Right lobe of liver (tissue), 4 donors: ENCODE data around the gene SPTBN1.

Experiments
- POLR2A ChIP-seq: fragments of 450-650 bp; IDR thresholded peaks from one replicate; pipeline ENCODE4 v1.6.1; 2017; ENCODE audit warnings: antibody characterized with exemption, mild to moderate bottlenecking
- TF ChIP-seq, protein P1 (sequence below), 4 donors: fragments of 200-600 bp in 3 of 4; fragments of 450-650 bp in 1 of 4; IDR thresholded peaks; one replicate each; pipeline versions ENCODE4 v1.5.1 to v1.8.0; 2016 to 2022; ENCODE audit warnings: antibody characterized with exemption in 4 of 4, mild to moderate bottlenecking in 2 of 4
- donor health status: DM: no; HTN: no; CAD: no.
- donor health status: DM: no; HTN: no; CAD: no.
- donor health status: DM: no; HTN: yes; CAD: no.

DNA sequence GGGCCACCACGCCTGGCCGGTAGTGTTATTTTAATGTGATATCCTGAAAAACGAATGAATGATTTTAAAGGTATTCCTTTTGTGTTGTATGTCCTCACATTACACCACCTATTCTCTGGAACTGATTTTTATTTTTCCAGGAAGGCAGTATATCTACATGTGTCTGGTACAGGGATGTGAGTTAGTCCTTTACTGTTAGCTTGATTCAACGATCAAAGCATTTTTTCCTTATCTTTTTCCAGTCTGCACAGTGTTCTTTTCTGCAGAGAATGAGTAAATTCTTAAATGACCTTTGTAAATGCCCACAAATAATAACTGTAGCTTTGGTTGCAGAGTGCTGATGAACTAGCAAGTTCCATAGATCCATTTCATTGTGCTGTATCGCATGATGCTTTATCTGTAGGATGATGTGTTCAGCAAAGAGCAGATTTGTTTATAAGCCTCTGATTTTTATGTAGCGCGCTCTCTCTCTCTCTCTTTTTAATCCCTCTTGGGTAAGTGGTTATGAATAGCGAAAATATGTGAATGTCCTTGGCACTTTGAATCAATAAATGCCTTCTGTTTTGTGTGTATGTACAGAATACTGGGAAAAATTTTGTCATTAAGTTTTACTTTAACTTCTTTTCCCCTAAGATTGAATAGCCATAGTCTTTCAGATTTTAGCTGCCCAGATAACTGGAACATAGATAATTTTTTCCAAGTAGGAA, 184.9 kb downstream of the SPTBN1 start:
- TF ChIP-seq, protein P1, sequence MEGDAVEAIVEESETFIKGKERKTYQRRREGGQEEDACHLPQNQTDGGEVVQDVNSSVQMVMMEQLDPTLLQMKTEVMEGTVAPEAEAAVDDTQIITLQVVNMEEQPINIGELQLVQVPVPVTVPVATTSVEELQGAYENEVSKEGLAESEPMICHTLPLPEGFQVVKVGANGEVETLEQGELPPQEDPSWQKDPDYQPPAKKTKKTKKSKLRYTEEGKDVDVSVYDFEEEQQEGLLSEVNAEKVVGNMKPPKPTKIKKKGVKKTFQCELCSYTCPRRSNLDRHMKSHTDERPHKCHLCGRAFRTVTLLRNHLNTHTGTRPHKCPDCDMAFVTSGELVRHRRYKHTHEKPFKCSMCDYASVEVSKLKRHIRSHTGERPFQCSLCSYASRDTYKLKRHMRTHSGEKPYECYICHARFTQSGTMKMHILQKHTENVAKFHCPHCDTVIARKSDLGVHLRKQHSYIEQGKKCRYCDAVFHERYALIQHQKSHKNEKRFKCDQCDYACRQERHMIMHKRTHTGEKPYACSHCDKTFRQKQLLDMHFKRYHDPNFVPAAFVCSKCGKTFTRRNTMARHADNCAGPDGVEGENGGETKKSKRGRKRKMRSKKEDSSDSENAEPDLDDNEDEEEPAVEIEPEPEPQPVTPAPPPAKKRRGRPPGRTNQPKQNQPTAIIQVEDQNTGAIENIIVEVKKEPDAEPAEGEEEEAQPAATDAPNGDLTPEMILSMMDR (IDR thresholded peaks at IDR 0.05) = no peak
- no peak for TF ChIP-seq POLR2A
